Renal cortex interstitium (tissue), 15 donors: ENCODE results near the gene MRO. TPM values are rescaled to one million over a fixed set of nuclear protein-coding genes. Genes with fewer than 3 reads are reported as not detected.
"Not testable (repeated sequence)": the region's sequence is repeated elsewhere in the genome, so short reads cannot be mapped to it uniquely, and the experiment has no call there.

ENCODE experiments used
- DNase-seq, 11 donors: peaks; one replicate each; pipeline ENCODE4 v3.0.0-alpha.2; 2013; ENCODE audit warnings: low read depth in 9 of 11, low spot score in 4 of 11; ENCODE audit errors: extremely low read depth in 1 of 11
- long read RNA-seq, 16 experiments: transcript quantifications; one replicate each; lab custom pipeline, GENCODE V29; 2026
- polyA plus RNA-seq, 3 donors: library from polyadenylated mRNA; unstranded; fragments of 120-200 nt; gene quantifications; one replicate each; pipeline ENCODE4 v1.2.1, GENCODE V29; 2013; ENCODE audit not compliant: insufficient read length in 3 of 3

Gene MRO
- polyA plus RNA-seq, result 1 to 10 TPM; 2.4 to 3.6 (median 2.4) TPM
- long read RNA-seq, donor 1, result 0 reads
- long read RNA-seq, donor 2, result 0 reads
- long read RNA-seq, donor 3, result 0 reads
- long read RNA-seq, donor 4, result 0 reads
- long read RNA-seq, donor 5, result 0 reads
- long read RNA-seq, donor 6, full-length matches to known transcripts, result 1 of 1 reads
- long read RNA-seq, donor 6, partial matches to known transcripts, result 0 of 1 reads
- long read RNA-seq, donor 6, other reads (novel, unspliced or antisense), result 0 of 1 reads
- long read RNA-seq, donor 7, result 0 reads
- long read RNA-seq, donor 8, result 0 reads
- long read RNA-seq, donor 9, result 0 reads
- long read RNA-seq, donor 10, result 0 reads
- long read RNA-seq, donor 11, result 0 reads
- long read RNA-seq, donor 12, result 0 reads
- long read RNA-seq, donor 13, result 0 reads
- long read RNA-seq, donor 14, result 0 reads
- long read RNA-seq, donor 15, result 0 reads
- long read RNA-seq, donor 16, result 0 reads

DNA sequence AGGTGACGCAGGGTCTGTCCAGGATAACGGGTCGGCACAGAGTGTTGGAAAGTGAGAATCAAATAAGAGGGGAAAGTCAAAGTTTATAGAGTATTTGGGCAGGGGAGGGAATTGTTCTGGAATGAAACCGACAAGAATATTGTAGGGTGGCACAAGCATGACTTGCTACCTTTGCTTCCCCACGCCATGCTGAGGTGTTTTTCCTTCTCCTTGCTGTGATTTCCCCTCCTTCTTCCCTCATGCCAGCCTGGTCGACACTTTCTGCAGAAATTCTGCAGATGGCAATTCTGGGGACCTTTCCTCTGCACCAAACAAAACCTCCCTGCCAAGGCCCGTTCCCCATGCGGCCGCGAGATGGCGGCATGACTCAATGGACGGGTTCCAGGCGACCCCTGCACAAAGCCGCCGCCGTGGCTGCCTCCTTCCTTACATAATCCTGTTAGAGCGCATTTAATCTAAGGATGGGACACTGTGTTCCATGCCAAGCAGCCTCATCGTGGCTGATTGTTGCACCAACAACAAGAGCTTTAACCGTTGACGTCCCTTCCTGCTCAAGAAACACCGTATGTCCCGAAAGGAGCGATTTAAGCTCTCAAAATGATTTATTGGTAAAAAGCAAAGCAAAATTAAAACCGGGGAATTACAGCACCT, at the start of gene MRO:
Gene MRO (minus strand): TSS at position 289 of the 651 bp plus-strand sequence. CDS start 10,616 bp downstream, outside the sequence.
- peak in 9 of 11 donors; percentile 49 to 80 (median 73) for DNase-seq

DNA sequence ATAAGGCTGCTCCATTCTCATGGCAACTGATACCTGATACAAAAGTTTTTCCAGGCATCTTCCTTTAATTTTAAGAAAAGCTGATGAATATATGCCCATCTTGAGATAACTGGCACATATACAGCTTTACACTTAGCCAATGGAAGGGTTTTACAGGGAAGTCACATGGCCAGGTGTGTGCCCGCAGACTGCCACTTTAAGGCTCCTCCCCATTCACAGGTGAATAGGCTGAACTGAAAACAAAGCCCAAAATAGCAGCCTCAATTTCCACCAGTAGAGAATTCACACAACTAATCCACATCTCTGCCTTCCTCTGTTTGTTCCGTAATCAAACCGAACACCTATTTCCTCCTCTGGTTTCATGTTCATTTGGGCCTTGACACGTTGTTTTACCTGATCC, 49.3 kb upstream of the MRO start:
- no peak for DNase-seq

DNA sequence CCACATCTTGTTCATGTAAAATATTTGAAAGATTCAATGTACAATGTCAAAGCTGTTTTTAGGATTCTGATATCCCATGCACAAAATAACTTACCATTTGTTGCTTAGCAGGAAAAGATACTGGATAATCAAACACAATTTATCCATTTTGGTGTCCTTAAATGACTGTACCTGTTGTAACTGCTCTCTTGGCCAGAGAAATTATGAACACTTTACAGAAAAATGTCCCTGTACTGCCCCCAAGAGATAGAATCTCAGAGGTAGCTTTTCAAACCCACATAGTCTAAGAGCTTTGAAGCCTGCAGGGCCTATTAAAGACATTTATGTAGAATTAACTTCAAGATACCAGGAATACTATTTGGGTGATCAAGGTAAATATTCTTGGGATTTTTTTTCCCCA, 46.9 kb upstream of the MRO start:
- DNase-seq, result no peak

DNA sequence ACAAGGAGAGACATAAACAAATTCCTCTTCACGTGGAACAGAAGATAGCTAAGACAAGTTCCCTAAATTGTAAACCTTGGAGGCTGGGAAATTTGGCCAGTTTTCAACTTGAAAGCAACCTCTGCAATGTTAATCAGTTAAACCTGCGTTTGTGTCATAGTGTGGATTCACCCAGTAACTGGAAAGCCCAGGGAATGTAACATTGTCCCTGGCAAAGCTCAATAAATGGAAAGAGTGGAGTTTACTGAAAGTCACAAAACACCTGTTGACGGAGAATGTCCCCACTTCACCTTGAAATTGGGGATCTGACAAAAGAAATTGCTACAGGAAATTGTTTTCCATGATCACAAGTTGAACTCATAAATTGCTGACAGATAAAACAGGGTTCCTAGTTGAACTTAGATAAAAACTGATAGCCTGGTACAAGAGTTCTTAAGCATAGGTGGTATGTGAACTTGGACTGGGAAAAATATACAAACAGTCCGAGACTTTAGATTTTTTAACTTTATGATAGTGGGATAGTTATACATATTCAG, 44.1 kb upstream of the MRO start:
- no peak for DNase-seq

DNA sequence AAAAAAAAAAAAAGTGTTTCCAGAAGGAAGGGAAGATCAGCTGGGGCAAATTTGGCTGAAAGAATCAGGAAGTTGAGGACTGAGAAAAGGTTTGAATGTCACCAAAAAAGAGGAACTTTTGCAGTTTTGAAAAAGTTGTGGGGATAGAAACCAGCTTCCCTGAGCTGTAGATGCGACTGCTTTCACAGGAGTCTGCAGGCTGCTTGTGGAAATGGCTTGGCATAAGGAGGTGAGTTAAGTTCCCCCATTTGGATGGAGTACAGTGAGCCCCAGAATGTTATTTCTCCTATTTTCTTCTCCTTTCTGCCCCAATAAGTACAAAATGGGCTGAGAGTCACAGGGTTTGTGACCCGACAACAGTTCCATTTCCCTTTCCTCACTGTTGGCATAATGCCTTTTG, 42.6 kb upstream of the MRO start:
- DNase-seq, result no peak

DNA sequence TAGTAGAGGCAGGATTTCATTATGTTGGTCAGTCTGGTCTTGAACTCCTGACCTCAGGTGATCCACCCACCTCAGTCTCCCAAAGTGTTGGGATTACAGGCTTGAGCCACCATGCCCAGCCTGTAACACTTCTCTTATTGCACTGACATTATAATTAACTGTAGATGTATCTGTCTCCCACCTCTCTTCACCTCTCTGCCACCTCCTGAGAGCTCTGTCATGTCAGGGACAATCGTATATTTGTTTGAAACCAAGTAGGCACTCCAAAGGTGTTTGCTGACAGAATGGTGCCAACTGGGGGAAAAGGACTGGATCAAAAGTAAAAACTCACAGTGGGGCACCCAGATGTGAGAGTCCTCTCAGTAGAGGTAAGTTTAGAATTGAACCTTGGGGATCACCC, 41.8 kb upstream of the MRO start:
- DNase-seq, result no peak

DNA sequence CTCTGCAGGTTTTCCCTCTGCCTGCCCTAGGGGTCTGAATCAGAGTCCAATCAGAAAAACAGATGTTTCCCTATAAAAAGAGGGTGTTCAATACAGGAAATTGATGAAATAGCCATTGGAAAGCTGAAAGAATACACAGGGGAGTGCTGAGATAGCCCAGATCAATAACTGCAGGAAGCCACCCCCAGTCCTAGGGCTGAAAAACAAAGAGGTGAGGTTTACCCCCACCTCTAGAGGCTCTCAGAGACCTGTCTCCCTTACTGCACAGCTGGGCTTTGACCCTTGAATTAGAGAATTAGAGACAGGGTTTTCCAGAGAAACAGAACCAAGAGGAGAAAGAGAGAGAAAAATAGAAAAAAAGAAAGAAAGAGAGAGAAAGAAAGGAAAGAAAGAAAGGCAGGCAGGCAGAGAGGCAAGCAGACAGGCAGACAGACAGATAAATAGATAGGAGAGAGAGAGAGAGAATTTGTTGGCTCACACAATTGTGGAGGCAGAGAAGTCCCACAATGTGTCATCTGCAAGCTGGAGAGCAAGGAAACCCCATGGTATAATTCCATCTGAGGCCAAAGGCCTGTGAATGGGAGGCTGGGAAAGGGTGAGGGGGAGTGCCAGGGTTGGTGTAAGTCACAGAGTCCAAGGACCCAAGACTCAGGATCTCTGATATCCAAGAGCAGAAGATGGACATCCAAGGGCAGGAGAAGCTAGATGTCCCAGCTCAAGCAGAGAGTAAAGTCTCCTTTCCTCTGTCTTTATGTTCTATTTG, 40.2 kb upstream of the MRO start:
- DNase-seq, result no peak

DNA sequence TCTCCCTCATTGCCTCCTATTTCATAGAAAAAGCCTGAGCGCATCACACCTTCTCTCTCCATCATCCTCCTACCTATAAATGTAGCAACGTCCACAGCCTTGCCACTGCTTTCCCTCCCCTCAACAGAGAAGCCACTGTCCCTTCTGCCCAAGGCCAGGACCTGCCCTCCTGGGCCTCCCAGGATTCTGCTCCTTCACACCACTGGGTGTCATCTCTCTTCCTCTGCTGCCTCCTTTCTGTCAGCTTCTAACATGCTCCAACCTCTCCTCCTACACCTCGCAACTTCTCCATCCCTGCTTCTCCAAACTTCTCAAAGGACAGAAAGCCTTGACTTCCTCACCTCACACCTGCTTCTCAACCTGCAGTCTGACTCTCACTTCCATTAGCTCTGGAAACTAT, 37.9 kb upstream of the MRO start:
- DNase-seq, result no peak

DNA sequence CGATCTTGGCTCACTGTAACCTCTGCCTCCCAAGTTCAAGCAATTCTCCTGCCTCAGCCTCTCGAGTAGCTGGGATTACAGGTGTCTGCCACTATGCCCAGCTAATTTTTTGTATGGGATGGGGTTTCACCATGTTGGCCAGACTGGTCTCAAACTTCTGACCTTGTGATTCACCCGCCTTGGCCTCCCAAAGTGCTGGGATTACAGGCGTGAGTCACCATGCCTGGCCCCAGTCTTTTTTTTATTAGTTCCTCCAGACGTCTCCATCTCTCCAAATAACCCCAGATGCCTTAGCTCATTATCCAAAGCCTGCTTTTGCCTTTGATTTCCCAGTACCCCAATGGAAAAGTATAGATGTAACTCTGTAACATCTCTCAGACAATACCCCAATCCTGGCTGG, 37.4 kb upstream of the MRO start:
- DNase-seq, result not testable (repeated sequence)

DNA sequence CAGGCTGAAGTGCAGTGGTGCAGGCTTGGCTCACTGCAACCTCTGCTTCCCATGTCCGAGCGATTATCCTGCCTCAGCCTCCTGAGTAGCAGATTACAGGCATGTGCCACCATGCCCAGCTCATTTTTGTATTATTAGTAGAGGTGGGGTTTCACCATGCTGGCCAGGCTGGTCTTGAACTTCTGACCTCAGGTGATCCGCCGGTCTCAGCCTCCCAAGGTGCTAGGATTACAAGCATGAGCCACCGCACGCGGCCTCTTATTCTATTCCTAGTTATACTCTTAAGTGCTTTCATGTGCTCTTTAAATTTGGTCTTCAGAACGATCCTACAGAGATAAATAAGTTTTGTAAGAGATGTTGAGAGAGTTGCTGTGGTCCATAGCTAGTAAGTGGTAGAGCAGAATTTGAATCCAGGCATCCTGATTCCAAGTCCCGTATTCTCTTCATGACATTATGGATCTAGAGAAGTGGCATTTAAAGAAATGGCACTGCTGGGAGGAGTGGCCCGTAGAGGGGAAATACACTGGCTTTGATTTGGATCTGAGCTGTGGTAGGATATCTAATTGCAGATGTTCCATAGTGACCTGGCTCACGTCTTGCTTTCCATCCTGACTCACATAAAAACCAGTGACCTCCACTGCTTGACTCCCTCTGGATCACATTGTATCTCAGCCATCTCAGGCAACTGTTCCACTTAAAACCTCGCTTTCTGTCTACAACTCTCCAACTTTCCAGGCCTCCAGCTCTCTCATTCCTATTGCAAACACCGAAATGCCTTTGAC, 36.4 kb upstream of the MRO start:
- no peak for DNase-seq

DNA sequence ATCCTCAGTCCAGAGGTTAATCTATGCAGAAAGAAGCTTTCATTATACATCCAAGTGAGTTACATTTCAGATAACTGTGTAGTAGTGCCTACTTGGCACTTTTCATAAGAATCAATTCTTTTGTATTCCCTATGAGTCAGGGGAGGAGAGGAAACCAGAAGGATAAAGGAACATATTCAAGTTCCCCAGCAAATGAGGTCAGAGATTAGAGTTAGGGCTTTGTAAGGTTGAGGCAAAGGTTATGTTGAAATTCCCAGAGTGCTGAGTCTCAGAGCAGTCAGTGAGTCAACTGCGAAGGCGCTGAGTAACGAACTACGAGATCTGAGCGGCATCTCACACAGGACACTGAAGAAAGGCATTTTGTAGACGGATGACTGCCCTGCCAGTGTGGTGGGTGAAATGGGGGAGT, 34.1 kb upstream of the MRO start:
- no peak for DNase-seq

DNA sequence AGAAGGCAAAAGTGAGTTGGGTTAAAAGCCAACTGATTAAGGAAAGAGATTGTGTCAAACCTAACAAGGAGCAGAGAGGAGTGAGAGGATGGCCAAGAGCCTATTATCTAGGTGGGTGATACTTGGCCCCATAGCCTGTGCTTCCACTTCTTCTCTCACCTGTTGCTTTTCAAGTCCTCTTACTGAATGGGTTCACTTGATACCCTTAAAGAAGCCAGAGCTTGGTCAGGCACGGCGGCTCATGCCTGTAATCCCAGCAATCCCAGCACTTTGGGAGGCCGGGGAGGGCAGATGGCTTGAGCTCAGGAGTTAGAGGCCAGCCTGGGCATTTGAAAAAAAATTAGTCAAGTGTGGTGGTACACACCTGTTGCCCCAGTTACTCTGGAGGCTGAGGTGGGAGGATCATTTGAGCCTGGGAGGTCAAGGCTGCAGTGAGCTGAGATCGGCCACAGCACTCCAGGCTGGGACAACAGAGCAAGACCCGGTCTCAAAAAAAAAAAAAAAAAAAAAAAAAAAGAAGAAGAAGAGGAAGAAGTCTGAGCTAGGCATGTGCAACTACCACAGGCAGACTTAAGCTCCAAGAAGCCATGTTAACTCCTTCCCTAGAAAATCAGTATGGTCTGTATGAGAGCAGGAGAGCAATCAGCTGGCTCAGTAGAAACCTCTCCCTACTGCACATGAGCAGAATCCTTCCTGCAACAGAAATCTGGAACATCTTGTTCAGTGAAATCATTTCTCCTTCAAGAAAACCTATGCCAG, 30.7 kb upstream of the MRO start:
- DNase-seq, result no peak

DNA sequence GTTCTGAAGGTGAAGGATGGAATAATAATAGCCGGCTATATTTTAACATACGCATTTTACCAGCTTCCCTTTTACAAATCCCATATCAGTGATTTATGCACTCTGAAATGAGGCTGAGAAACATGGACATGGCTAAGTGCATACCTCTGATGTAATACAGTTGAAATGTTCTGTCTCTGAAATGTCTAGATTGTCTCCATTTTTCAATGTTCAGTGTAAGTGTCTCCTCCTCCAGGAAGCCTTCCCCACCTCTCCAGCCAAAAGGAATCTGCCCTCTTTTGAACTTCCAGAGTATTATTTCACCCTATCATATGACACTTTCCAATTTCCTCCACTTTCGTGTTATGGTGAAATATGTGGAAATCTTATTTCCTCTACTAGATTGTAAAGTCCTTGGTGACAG, 29.6 kb upstream of the MRO start:
- DNase-seq, result no peak

DNA sequence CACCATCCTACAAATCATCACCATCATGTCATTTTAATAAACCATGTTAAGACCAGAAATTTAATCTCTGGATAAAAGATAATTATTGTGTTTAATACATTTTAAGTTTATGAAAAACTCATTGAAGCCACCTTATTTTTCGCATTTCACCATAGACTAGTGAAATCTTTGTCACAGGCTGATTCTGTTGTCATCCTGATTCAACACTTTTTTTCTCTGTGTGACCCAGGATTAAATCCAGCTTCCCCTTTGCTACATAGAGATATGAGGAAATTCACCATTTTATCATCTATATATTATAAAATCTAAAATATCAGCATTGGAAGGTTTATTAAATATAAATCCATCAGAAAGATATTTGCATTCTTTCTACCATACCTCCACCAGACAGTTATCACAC, 29.2 kb upstream of the MRO start:
- no peak for DNase-seq

DNA sequence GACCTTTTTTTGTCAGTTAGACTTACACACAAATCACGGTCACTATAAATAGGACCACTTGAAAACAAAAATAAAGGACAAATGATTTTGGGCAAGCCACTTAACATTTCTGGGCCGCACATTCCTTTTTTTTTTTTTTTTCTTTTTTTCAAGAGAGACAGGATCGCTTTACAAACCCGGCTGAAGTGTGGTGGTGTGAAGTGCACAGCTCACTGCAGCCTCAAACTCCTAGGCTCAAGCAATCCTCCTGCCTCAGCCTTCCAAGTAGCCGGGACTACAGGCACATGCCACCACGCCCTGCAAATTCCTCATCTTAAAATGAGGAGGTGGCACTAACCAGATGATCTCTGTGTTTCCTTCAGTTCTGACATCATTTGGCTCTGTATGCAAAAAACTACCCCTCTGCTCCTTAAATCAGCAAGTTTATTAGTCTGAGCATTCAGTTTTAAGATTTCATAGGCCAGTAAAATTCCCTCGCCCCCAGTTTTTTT, 28.3 kb upstream of the MRO start:
- no peak for DNase-seq

DNA sequence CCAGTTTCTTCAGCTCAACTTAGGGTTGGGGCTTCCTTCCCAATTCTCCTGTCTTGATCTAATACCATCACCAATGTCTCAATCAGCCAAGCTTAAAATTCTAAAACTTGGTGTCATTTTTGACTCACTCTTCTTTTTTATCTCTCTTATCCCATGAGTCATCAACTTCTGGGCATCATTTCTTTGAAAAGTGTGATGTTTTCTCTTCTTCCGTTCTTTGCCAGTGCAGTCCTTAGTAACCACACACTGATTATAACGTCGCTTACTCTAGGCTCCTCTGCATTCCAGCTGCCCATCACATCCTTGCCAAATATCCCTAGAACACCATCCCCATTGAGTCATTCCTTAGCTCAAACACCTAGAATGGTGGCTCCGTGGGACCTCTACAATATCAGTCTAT, 27.4 kb upstream of the MRO start:
- no peak for DNase-seq

DNA sequence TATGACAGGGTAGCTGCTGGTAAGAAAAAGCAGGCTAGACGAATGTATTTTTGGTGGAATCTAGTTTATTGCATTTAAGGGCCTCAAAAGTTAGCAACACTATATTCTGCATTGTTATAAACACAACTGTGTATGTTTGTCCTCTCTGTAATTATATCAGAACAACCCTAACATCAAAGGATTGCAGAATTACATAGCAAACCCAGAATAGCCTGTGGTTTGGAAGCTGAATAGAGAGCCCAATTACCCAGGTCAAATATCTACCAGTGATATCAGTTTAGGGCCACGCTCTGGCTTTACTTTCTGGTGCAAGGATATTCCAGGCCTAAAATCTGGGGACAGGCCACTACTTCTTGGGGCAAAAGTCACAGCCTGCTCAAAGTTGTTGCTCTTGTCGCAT, 25.1 kb upstream of the MRO start:
- no peak for DNase-seq

DNA sequence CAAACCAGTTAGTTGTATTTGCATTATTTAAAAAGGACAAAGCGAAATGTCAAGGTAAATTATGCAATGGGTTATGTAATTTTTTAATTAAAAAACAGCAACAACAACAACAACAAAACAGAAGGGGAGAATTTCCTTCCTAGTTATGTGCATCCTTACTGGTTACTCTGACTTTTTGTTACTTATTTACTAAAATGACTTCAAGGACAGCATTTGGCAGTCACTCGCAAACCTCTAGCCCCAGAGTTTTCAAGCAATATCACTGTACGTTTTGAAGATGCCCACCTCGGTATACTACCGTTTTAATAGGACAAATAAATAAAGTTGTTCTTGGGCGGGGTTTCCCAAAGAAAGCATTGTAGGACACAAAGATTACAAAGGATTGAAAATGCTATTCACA, 24.7 kb upstream of the MRO start:
- no peak for DNase-seq
